ENCODE measurements around the gene TRIM52.

GRCh38 chr5:181218795-181219124, 42.2 kb downstream of the TRIM52 start:
- no peak for TF ChIP-seq CTCF (IDR thresholded peaks at IDR 0.05; ENCODE audit: insufficient read depth, low read length, poor library complexity, severe bottlenecking)
- no peak for TF ChIP-seq EZH2phosphoT487 (conservative IDR thresholded peaks at IDR 0.05; ENCODE audit: low read length)
